ENCODE measurements around the gene HCAR3. TPM values are rescaled to one million over a fixed set of nuclear protein-coding genes. Genes with fewer than 3 reads are reported as not detected.
"Not testable (repeated sequence)": the region's sequence is repeated elsewhere in the genome, so short reads cannot be mapped to it uniquely, and the experiment has no call there.

HCAR3 gene
- total and polyA plus RNA-seq, 2 donors from 2014 or later: not detected

DNA sequence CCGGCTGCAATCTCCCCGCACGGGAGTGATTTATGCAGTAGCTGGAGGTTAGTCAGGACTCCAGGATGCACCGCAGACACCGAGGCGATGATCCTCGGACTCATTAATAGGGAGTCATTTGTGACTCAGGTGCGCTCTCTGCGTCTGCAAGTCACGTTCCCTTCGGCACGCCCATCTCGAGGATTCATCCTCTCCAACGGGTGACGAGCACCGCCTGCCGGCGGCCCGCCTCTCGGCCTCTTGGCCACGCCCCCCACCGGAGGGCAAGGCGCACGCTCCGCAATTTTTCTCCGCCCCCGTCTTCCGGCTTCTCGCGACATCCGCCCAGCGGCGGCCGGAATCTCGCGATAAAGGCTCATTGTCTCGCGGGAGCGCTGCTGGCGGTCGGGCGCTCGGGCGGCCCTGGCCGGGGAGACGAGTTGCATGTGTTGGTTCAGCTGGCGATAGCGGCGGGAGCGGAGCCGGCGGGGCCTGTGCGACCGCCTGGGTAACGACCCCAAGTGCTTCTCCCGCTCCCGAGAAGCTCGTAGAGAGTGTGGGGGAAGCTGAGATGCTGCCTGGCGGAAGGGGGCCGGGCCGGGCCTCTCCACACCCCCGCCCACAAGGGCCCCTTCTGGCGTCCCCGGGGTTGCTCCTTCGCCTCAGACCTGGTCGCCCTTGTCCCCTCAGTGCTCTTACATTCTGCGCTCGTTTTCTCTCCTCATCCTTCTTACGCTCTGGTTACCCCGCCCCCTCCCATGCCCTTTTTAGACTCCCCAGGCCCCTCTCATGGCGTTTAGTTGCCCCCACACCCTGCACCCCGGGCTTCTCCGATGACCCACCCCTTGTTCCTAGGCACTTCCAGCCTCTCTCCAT, 36.1 kb upstream of the HCAR3 start, which contains the start of gene DENR:
Gene DENR (plus strand): TSS at position 361 of the 855 bp plus-strand sequence. CDS start 878 bp downstream, outside the sequence.
- intact Hi-C loops (cut with DNase I): no loop called here
- Histone ChIP-seq H3K27me3 (ENCODE audit: control insufficient read depth, insufficient read depth, low read length) (no peaks in the 10 kb centered on the region), H3K4me1 (ENCODE audit: control insufficient read depth in 2 of 3, insufficient read depth in 2 of 3, low read depth in 1 of 3, low read length in 3 of 3) (peaks cover 5 to 10% (median 6%) of the 10 kb centered on the region in 3 donors), H3K9me3 (ENCODE audit: control insufficient read depth in 2 of 3, insufficient read depth in 1 of 3, low read length in 3 of 3) (no peaks in the 10 kb centered on the region), H3K36me3 (ENCODE audit: control insufficient read depth in 2 of 3, insufficient read depth in 3 of 3, low read length in 3 of 3) (peaks cover 3 to 22% (median 7%) of the 10 kb centered on the region in 3 donors), H3K9ac (ENCODE audit: low read length in 3 of 3) (peak within 1 kb of the TSS; percentile 38 to 93 (median 86)), H3K27ac (ENCODE audit: low read depth in 2 of 2, low read length in 2 of 2) (peak within 1 kb of the TSS; percentile 55 to 74), H3K4me3 (ENCODE audit: low read length in 3 of 3) (peak within 1 kb of the TSS; percentile 84 to 95 (median 94))
- DNase-seq (peak; percentile 99), FAIRE-seq (no peak)
- TF ChIP-seq, protein P1, sequence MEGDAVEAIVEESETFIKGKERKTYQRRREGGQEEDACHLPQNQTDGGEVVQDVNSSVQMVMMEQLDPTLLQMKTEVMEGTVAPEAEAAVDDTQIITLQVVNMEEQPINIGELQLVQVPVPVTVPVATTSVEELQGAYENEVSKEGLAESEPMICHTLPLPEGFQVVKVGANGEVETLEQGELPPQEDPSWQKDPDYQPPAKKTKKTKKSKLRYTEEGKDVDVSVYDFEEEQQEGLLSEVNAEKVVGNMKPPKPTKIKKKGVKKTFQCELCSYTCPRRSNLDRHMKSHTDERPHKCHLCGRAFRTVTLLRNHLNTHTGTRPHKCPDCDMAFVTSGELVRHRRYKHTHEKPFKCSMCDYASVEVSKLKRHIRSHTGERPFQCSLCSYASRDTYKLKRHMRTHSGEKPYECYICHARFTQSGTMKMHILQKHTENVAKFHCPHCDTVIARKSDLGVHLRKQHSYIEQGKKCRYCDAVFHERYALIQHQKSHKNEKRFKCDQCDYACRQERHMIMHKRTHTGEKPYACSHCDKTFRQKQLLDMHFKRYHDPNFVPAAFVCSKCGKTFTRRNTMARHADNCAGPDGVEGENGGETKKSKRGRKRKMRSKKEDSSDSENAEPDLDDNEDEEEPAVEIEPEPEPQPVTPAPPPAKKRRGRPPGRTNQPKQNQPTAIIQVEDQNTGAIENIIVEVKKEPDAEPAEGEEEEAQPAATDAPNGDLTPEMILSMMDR (IDR thresholded peaks at IDR 0.05; ENCODE audit: borderline replicate concordance, extremely low read depth, insufficient read depth): peak; percentile 95

DNA sequence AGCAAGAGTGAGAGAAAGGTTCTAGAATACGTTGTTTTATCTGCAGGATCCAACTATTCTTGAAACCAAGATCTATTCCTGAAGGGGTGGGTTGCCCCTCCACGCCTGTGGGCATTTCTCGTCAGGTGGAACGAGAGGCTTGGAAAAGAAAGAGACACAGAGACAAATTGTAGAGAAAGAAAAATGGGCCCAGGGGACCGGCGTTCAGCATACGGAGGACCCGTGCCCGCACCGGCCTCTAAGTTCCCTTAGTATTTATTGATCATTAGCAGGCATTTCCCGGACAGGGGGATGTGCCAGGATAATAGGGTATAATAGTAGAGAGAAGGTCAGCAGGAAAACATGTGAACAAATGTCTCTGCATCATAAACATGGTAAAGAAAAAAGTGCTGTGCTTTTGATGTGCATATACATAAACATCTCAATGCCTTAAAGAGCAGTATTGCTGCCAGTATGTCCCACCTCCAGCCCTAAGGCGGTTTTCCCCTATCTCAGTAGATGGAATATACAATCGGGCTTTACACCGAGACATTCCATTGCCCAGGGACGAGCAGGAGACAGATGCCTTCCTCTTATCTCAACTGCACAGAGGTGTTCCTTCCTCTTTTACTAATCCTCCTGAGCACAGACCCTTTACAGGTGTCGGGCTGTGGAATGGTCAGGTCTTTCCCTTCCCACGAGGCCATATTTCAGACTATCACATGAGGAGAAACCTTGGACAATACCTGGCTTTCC, 34.3 kb upstream of the HCAR3 start:
- intact Hi-C loops (cut with DNase I); FAIRE-seq; H3K9ac ChIP-seq (ENCODE audit: low read length in 3 of 3); H3K4me3 ChIP-seq (ENCODE audit: low read length in 3 of 3); H3K27ac ChIP-seq (ENCODE audit: low read depth in 2 of 2, low read length in 2 of 2); H3K27me3 ChIP-seq (ENCODE audit: control insufficient read depth, insufficient read depth, low read length); H3K4me1 ChIP-seq (ENCODE audit: control insufficient read depth in 2 of 3, insufficient read depth in 2 of 3, low read depth in 1 of 3, low read length in 3 of 3); H3K9me3 ChIP-seq (ENCODE audit: control insufficient read depth in 2 of 3, insufficient read depth in 1 of 3, low read length in 3 of 3): not testable (repeated sequence)
- H3K36me3 ChIP-seq (ENCODE audit: control insufficient read depth in 2 of 3, insufficient read depth in 3 of 3, low read length in 3 of 3): peaks cover 3 to 12% (median 5%) of the 10 kb centered on the region in 3 donors
- peak in 2 of 5 donors; percentile 35 to 40 for DNase-seq

DNA sequence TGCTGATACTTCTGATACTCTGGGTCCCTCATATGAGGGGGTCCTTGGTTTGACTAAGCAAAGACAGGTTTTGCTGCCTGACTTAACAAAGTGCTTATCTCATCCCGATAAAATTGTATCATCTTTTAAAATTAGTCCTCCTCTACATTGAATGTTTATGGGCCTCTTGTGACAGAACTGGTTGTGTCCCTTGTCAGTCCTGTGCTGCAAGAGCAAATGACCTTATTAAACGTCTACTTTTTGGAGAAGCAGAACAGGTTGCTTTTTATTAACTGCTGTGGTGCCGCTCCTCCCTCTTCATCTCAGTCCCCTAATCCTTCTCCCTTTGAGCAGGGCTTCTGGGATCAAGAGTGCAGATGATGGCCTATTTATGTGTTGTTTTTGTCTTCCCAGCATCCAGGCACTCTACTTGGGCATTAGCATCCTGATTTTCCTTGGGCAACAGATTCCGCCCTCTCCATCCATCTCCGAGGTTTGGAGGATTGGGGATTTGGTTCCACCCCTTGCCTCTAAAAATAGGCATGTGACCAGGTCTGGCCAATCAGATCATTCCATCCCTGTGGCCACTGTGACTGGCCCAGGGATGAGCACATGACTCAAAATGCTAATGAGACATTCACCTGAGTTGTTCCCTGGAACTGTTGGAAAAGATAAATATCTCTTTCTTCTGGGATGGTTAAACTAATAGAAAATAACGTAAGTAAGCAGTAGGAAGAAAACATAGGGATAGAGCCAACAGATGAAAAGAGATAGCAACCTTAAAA, 33.1 kb upstream of the HCAR3 start:
- no peak overlapping the region for H3K4me3 ChIP-seq (ENCODE audit: low read length in 3 of 3)

More for the DNA sequence above, 33.1 kb upstream of the HCAR3 start:
- TF ChIP-seq, protein P1 (IDR thresholded peaks at IDR 0.05; ENCODE audit: borderline replicate concordance, extremely low read depth, insufficient read depth): no peak
- intact Hi-C loops (cut with DNase I): no loop called here
- Histone ChIP-seq H3K27me3 (ENCODE audit: control insufficient read depth, insufficient read depth, low read length) (no peaks in the 10 kb centered on the region), H3K9me3 (ENCODE audit: control insufficient read depth in 2 of 3, insufficient read depth in 1 of 3, low read length in 3 of 3) (no peaks in the 10 kb centered on the region), H3K36me3 (ENCODE audit: control insufficient read depth in 2 of 3, insufficient read depth in 3 of 3, low read length in 3 of 3) (peaks cover 0 to 5% (median 1%) of the 10 kb centered on the region in 3 donors), H3K4me1 (ENCODE audit: control insufficient read depth in 2 of 3, insufficient read depth in 2 of 3, low read depth in 1 of 3, low read length in 3 of 3) (peaks cover 5 to 10% (median 6%) of the 10 kb centered on the region in 3 donors), H3K9ac (ENCODE audit: low read length in 3 of 3) (no peak overlapping the region), H3K27ac (ENCODE audit: low read depth in 2 of 2, low read length in 2 of 2) (no peak overlapping the region)
- FAIRE-seq (no peak), DNase-seq (peak in 1 of 5 donors; percentile 6)

Data from kidney (tissue), 14 donors.